ENCODE measurements around the gene IL13.

DNA sequence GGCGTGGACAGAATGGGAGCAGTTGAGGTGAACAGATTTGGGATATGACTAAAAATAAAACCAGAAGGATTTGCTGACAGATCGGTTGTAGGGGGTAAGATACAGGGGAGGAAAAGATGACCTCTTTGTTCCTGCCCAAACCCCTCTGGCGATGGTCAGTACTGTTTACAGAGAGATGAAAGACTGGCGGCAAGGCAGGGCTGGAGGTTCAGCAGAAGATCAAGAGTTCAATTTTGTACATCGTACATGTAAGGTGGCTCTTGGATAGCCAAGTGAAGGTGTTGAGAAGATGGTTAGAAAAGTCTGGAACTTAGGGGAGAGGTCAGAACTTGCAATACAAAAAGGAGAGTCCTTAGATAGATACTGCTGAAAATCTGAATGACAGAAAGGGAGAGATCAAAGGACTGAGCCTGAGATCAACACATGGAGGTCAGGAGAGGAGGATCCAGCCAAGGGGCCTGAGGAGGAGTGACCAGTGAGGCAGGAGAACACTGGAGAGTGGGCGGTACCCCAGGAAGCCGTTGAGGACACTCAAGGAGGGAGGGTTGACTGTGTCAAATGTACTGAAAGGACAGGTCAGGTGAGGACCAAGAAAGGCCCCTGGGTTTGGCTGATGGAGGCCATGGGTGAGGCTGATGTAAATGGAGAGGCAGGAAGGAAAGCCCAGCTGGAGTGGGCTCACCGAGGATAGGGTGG, 23.0 kb downstream of the IL13 start:
- TF ChIP-seq, protein P1, sequence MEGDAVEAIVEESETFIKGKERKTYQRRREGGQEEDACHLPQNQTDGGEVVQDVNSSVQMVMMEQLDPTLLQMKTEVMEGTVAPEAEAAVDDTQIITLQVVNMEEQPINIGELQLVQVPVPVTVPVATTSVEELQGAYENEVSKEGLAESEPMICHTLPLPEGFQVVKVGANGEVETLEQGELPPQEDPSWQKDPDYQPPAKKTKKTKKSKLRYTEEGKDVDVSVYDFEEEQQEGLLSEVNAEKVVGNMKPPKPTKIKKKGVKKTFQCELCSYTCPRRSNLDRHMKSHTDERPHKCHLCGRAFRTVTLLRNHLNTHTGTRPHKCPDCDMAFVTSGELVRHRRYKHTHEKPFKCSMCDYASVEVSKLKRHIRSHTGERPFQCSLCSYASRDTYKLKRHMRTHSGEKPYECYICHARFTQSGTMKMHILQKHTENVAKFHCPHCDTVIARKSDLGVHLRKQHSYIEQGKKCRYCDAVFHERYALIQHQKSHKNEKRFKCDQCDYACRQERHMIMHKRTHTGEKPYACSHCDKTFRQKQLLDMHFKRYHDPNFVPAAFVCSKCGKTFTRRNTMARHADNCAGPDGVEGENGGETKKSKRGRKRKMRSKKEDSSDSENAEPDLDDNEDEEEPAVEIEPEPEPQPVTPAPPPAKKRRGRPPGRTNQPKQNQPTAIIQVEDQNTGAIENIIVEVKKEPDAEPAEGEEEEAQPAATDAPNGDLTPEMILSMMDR (IDR thresholded peaks at IDR 0.05) = no peak
- TF ChIP-seq EP300 (IDR thresholded peaks at IDR 0.05) = no peak
- no peak for TF ChIP-seq POLR2A (IDR thresholded peaks at IDR 0.05)

Measured in sigmoid colon (tissue), 4 donors.